Immature natural killer cell (primary cell): ENCODE measurements around the gene OLFM1. TPM values are rescaled to one million over a fixed set of nuclear protein-coding genes. Genes with fewer than 3 reads are reported as not detected.
"Not testable (repeated sequence)": the region's sequence is repeated elsewhere in the genome, so short reads cannot be mapped to it uniquely, and the experiment has no call there.

Source experiments
- DNase-seq, 3 donors: peaks; one replicate each; pipeline ENCODE4 v3.0.0; 2022; ENCODE audit warnings: mixed read lengths in 1 of 3
- H3K27ac Mint-ChIP-seq, 6 donors: one replicate each; pipeline ENCODE4 v1.8.0; 2020; ENCODE audit warnings: mixed read lengths in 6 of 6, mild to moderate bottlenecking in 5 of 6, inconsistent platforms in 4 of 6, moderate library complexity in 3 of 6
- H3K27me3 Mint-ChIP-seq, 3 donors: one replicate each; pipeline ENCODE4 v1.8.0; 2020 to 2021; ENCODE audit warnings: low read depth in 3 of 3, mild to moderate bottlenecking in 3 of 3, mixed read lengths in 3 of 3, moderate library complexity in 3 of 3, inconsistent platforms in 1 of 3
- H3K36me3 Mint-ChIP-seq, 3 donors: one replicate each; pipeline ENCODE4 v1.8.0; 2020; ENCODE audit warnings: mixed read lengths in 3 of 3, inconsistent platforms in 2 of 3, mild to moderate bottlenecking in 2 of 3
- H3K4me1 Mint-ChIP-seq, 2 donors: one replicate each; pipeline ENCODE4 v1.8.0; 2020; ENCODE audit warnings: inconsistent platforms in 2 of 2, mild to moderate bottlenecking in 2 of 2, mixed read lengths in 2 of 2, moderate library complexity in 1 of 2
- H3K4me3 Mint-ChIP-seq, 5 donors: one replicate each; pipeline ENCODE4 v1.8.0; 2020; ENCODE audit warnings: mild to moderate bottlenecking in 5 of 5, mixed read lengths in 5 of 5, inconsistent platforms in 3 of 5, moderate library complexity in 3 of 5
- H3K9me3 Mint-ChIP-seq, 6 donors: one replicate each; pipeline ENCODE4 v1.8.0; 2020; ENCODE audit warnings: mild to moderate bottlenecking in 6 of 6, mixed read lengths in 6 of 6, inconsistent platforms in 4 of 6, moderate library complexity in 3 of 6
- polyA plus RNA-seq, 3 donors: library from polyadenylated mRNA; unstranded; fragments of 300-500 nt; fragmentation: Illumina TruSeq; gene quantifications; one replicate each; pipeline ENCODE4 v1.2.3, GENCODE V29; 2021

The OLFM1 gene
- polyA plus RNA-seq, 3 donors from 2014 or later: not detected

DNA sequence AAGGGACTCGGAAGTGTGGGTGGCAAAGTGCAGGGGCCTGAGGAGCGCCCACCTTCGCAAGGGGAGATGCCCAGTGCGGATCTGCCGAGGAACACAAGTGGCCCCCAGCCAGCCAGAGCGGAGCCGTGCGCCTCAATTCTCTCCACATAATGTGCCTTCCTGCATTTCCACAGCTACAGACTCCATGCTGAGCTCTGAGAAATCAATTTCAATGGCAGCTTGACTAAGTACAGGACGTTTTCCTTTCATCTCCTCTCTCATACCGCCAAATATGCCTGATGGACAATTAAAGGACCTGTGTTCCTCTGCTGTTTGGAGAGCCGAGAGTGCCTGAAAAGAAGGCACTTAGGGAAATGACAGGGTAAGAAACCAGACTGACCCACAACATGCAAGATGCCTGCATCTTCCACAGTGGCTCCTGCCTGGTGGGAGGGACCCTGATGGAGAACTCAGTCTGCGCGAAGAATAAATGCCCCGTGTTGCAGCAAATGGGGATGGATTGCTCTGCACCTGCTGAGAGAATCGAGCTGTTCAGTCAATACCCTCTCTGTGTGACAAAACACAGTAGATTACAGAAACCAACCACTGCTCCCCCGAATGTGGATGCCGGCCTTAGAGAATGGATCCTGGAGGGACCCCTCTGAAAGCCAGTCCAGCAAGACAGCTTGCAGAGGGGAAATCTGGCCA, 38.6 kb upstream of the OLFM1 start:
- Mint-ChIP-seq H3K27ac (no peak overlapping the region), H3K4me3 (no peak overlapping the region), H3K4me1 (no peaks in the 10 kb centered on the region), H3K27me3 (peaks cover 2 to 23% (median 3%) of the 10 kb centered on the region in 3 donors), H3K9me3 (no peaks in the 10 kb centered on the region), H3K36me3 (no peaks in the 10 kb centered on the region)
- DNase-seq: no peak

DNA sequence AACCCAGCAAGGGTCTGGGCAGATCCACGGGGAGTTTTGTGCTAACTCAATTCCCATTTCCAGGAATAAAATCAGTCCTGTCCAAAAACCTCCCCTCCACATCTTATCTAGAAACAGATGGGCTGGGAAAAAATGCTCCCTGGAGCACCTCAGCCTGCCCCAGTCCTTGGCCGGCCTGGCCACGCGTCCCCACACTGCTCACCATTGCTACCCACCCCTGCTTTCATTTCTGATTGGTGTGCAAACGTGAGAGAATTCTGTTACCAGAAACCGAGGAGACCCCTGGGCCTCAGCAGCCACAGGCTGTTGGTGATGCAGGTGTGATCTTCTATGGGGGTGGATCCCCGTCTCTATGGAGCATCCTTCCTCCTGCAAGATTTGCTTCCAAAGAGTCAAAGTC, 38.0 kb upstream of the OLFM1 start:
- Mint-ChIP-seq H3K27me3 (peaks cover 3 to 25% (median 5%) of the 10 kb centered on the region in 3 donors), H3K4me3 (no peak overlapping the region), H3K4me1 (no peaks in the 10 kb centered on the region), H3K27ac (no peak overlapping the region), H3K9me3 (no peaks in the 10 kb centered on the region), H3K36me3 (no peaks in the 10 kb centered on the region)
- DNase-seq: no peak

DNA sequence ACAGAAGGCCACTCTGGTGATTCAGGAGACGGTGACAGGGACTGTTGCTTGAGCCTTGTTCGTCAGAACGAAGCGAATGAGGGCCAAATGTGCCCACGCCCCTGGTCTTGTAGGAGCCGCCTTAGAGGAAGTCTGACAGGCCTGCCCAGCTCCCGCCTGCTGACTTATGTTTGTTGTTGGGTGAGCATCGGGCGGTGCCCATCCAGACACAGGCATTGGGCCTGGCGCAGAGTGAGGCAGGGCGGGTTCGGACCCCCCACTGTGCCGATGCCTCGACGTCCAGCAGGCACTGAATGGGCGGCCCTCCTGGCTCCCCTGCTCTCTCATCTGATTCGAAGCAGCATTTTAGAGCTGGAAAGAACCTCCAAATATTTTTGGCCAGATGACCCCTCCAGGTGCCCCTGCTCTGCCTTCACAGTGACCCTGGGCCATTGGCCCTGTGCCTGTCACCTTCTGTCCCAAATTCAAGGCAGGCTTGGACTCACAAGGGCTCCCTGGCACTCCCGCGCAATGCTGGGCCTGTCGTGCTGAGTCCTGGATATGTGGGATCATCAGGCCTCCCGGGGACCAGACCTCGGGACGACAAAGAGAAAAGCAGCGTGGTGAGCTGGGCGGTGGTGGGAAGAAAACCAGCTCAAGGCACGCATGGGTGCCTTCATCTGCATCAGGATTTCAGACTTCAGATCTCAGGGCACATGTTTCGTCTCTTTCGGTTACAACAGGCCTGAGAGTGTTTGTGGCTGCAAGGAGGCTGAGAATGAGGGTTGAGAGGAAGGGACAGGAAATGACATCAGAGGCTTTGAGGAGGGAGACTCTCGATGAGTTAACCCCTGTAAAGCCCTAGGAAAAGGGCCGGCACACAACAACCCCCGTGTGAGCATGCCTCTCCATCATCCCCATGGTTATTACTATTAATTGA, 37.1 kb upstream of the OLFM1 start:
- no peak for DNase-seq
- H3K36me3 Mint-ChIP-seq: no peaks in the 10 kb centered on the region
- H3K9me3 Mint-ChIP-seq: no peaks in the 10 kb centered on the region
- no peak overlapping the region for H3K27ac Mint-ChIP-seq
- no peak overlapping the region for H3K4me3 Mint-ChIP-seq
- peaks cover 3 to 25% (median 5%) of the 10 kb centered on the region in 3 donors for H3K27me3 Mint-ChIP-seq
- no peaks in the 10 kb centered on the region for H3K4me1 Mint-ChIP-seq

DNA sequence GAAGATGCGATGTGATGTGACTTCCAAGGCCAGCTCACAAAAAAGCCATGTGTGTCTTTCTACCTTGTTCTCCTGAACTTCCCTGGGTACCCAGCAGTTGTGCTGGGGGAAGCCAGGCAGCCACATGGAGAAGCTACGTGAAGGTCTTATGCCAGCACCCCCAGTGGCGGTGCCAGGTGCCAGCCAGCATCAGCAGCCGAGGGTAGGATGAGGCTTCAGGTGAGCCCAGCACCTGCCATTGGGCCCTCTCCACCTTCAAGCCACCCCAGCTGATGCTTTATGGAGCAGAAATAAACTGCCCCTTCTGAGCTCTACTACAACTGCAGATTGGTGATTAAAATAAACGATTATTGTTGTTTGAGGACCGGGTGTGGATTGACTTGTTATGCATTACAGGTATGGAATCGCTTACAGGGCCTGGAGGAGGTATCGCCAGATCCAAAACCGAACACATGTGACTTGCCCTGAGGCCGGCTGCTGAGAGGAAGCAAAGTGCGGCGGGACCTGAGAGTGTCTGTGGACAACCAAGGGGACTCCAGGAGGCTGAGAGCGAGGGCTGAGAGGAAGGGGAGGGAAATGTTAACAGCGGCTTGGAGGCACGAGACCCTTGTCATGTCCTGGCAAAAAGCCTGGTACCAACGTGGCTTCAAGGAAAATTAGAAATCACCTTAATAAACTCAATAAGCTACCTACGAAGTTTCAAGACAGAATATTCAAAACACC, 36.0 kb upstream of the OLFM1 start:
- H3K27me3 Mint-ChIP-seq: peaks cover 2 to 28% (median 5%) of the 10 kb centered on the region in 3 donors
- no peak overlapping the region for H3K4me3 Mint-ChIP-seq
- H3K27ac Mint-ChIP-seq: no peak overlapping the region
- no peaks in the 10 kb centered on the region for H3K9me3 Mint-ChIP-seq
- no peak for DNase-seq
- H3K4me1 Mint-ChIP-seq: no peaks in the 10 kb centered on the region
- no peaks in the 10 kb centered on the region for H3K36me3 Mint-ChIP-seq

DNA sequence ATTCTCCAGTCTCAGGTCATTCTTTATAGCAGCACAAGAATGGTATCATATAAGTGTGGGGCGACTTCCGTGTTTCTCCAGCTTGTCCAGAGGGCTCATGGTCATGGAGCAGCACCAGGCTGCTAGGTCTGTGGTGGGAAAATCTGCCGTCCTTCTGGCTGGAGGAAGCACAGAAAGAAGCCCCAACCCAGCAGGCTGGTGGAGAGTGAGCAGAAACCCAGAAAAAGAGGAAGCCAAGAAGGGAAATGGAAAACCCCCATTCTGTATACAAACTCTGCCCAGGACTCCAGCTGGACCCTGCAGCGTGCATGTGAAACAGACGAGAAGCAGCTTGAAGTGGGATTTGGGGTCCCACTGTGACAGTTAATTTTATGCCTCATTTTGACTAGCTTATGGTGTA, 34.3 kb upstream of the OLFM1 start:
- no peak overlapping the region for H3K27ac Mint-ChIP-seq
- H3K36me3 Mint-ChIP-seq: no peaks in the 10 kb centered on the region
- H3K27me3 Mint-ChIP-seq: peaks cover 3 to 28% (median 7%) of the 10 kb centered on the region in 3 donors
- no peak for DNase-seq
- H3K9me3 Mint-ChIP-seq: no peaks in the 10 kb centered on the region
- H3K4me1 Mint-ChIP-seq: no peaks in the 10 kb centered on the region
- no peak overlapping the region for H3K4me3 Mint-ChIP-seq

GRCh38 chr9:135055181-135055580, 32.3 kb upstream of the OLFM1 start:
- no peak for DNase-seq
- Mint-ChIP-seq H3K27ac (no peak overlapping the region), H3K36me3 (no peaks in the 10 kb centered on the region), H3K27me3 (peaks cover 3 to 24% (median 7%) of the 10 kb centered on the region in 3 donors), H3K4me3 (no peak overlapping the region), H3K9me3 (no peaks in the 10 kb centered on the region), H3K4me1 (no peaks in the 10 kb centered on the region)

- peaks cover 3 to 21% (median 7%) of the 10 kb centered on the region in 3 donors for H3K27me3 Mint-ChIP-seq
Measured at GRCh38 chr9:135056541-135056940, 30.9 kb upstream of the OLFM1 start.

GRCh38 chr9:135060461-135061116, 26.9 kb upstream of the OLFM1 start:
- no peak for DNase-seq
- H3K9me3 Mint-ChIP-seq: no peaks in the 10 kb centered on the region
- no peak overlapping the region for H3K4me3 Mint-ChIP-seq
- H3K27ac Mint-ChIP-seq: no peak overlapping the region
- H3K4me1 Mint-ChIP-seq: no peaks in the 10 kb centered on the region
- H3K27me3 Mint-ChIP-seq: peaks cover 3% of the 10 kb centered on the region in 3 donors
- H3K36me3 Mint-ChIP-seq: no peaks in the 10 kb centered on the region

More at GRCh38 chr9:135056541-135056940, 30.9 kb upstream of the OLFM1 start:
- Mint-ChIP-seq H3K36me3 (no peaks in the 10 kb centered on the region), H3K4me3 (no peak overlapping the region), H3K27ac (no peak overlapping the region), H3K4me1 (no peaks in the 10 kb centered on the region), H3K9me3 (no peaks in the 10 kb centered on the region)
- no peak for DNase-seq

DNA sequence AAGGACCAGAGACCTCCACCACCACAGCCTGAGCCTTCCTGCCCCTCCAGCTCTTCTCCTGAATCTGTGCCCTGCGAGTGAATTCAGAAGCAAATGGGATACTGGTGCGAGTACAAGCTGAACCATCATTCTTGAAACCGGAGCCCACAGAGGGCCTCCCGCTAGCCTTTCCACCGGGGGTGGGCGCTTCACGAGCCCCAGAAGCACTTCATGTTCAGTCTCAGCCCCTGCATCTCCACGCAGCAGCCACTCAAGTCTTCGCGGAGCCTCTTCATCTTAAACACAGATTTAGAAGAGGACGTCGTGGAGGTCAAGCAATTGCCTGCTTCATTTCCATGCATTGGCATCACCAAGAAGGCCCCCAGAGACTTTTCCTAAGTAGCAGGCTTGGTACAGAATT, 26.0 kb upstream of the OLFM1 start:
- Mint-ChIP-seq H3K36me3 (no peaks in the 10 kb centered on the region), H3K4me1 (no peaks in the 10 kb centered on the region), H3K27me3 (peaks cover 3 to 7% (median 5%) of the 10 kb centered on the region in 3 donors), H3K9me3 (no peaks in the 10 kb centered on the region), H3K4me3 (no peak overlapping the region), H3K27ac (no peak overlapping the region)
- no peak for DNase-seq

GRCh38 chr9:135062254-135062653, 25.2 kb upstream of the OLFM1 start:
- no peaks in the 10 kb centered on the region for H3K9me3 Mint-ChIP-seq
- no peak overlapping the region for H3K27ac Mint-ChIP-seq
- no peak overlapping the region for H3K4me3 Mint-ChIP-seq
- DNase-seq: no peak
- no peaks in the 10 kb centered on the region for H3K4me1 Mint-ChIP-seq
- H3K36me3 Mint-ChIP-seq: no peaks in the 10 kb centered on the region
- H3K27me3 Mint-ChIP-seq: peaks cover 1 to 5% (median 5%) of the 10 kb centered on the region in 3 donors

DNA sequence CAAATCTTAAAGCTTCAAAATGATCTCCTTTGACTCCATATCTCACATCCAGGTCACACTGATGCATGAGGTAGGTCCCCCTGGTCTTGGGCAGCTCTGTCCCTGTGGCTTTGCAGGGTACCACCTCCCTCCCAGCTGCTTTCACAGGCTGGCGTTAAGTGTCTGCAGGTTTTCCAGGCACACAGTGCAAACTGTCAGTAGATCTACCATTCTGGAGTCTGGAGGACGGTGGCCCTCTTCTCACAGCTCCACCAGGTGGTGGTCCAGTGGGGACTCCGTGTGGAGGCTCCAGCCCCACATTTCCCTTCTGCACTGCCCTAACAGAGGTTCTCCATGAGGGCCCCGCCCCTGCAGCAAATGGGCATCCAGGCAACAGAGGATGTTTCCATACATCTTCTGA, 24.0 kb upstream of the OLFM1 start:
- H3K36me3 Mint-ChIP-seq, H3K9me3 Mint-ChIP-seq, DNase-seq, H3K4me1 Mint-ChIP-seq, H3K27ac Mint-ChIP-seq, H3K27me3 Mint-ChIP-seq, H3K4me3 Mint-ChIP-seq: not testable (repeated sequence)

GRCh38 chr9:135063888-135064287, 23.6 kb upstream of the OLFM1 start:
- not testable (repeated sequence) for H3K9me3 Mint-ChIP-seq, H3K4me1 Mint-ChIP-seq, H3K4me3 Mint-ChIP-seq, H3K36me3 Mint-ChIP-seq, H3K27me3 Mint-ChIP-seq, H3K27ac Mint-ChIP-seq, DNase-seq

DNA sequence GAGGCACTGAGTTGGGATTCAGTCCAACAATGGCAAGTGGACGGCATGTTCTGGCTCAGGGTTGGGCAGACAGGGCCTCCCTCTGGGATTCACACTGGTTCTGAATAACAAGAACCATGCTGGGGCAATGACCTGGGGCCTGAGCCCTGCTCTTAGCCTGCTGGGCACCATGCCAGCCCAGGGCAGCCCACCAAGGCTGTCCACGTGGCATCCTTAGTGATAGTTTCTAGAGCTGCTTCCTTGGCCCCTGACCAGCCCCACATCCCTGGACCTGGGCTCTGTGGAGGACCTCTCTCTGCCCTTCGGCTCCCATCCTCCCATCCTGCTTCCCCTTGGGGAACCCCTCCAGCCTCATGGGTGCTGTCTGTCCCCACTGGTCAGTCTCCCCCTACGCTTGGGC, 22.3 kb upstream of the OLFM1 start:
- no peaks in the 10 kb centered on the region for H3K9me3 Mint-ChIP-seq
- H3K4me3 Mint-ChIP-seq: no peak overlapping the region
- no peak for DNase-seq
- no peaks in the 10 kb centered on the region for H3K36me3 Mint-ChIP-seq
- H3K27ac Mint-ChIP-seq: no peak overlapping the region
- H3K27me3 Mint-ChIP-seq: peaks cover 1 to 5% (median 5%) of the 10 kb centered on the region in 3 donors
- no peaks in the 10 kb centered on the region for H3K4me1 Mint-ChIP-seq
